Large intestine (tissue), 3 donors: Measurements from ENCODE around the gene ZNF814. TPM values are rescaled to one million over a fixed set of nuclear protein-coding genes. Genes with fewer than 3 reads are reported as not detected.
"Not testable (repeated sequence)": the region's sequence is repeated elsewhere in the genome, so short reads cannot be mapped to it uniquely, and the experiment has no call there.

Experiments used
- DNase-seq, 2 donors: peaks; one replicate each; pipeline versions ENCODE4 v3.0.0 to v3.0.0-alpha.2; 2013
- H3K27ac ChIP-seq: one replicate; pipeline ENCODE4 v1.5.1; 2013; ENCODE audit warnings: low read length
- H3K27me3 ChIP-seq: 2 replicates; pipeline ENCODE4 v1.6.1; 2013; ENCODE audit warnings: low read length; ENCODE audit not compliant: control insufficient read depth, insufficient read depth
- H3K36me3 ChIP-seq: 2 replicates; pipeline ENCODE4 v1.6.1; 2013; ENCODE audit warnings: low read length; ENCODE audit not compliant: control insufficient read depth, insufficient read depth
- H3K4me1 ChIP-seq: one replicate; pipeline ENCODE4 v1.6.1; 2013; ENCODE audit warnings: low read length; ENCODE audit not compliant: control insufficient read depth, insufficient read depth
- H3K4me3 ChIP-seq: one replicate; pipeline ENCODE4 v1.5.1; 2013; ENCODE audit warnings: low read length
- H3K9me3 ChIP-seq: one replicate; pipeline ENCODE4 v1.6.1; 2013; ENCODE audit warnings: mild to moderate bottlenecking, low read depth, low read length, moderate library complexity; ENCODE audit not compliant: control insufficient read depth
- WGBS: methylation state at CpG from one replicate; pipeline ENCODE4 v1.1.5; 2013; ENCODE audit warnings: low lambda C conversion rate; ENCODE audit not compliant: insufficient coverage; 5-methylcytosine and 5-hydroxymethylcytosine counted together
- polyA plus RNA-seq: library from polyadenylated mRNA; unstranded; fragments of 120-200 nt; gene quantifications from one replicate; pipeline ENCODE4 v1.2.1, GENCODE V29; 2013

Gene ZNF814
- polyA plus RNA-seq, 1 donor, result 54.3 TPM

- DNase-seq, H3K4me3 ChIP-seq, H3K4me1 ChIP-seq, H3K27me3 ChIP-seq, H3K27ac ChIP-seq: not testable (repeated sequence)
- Histone ChIP-seq H3K9me3 (peaks cover 70% of the 10 kb centered on the region), H3K36me3 (peaks cover 50% of the 10 kb centered on the region)
- no CpG with 5 or more reads among the region's 6 CpGs for WGBS
These were observed 19.2 kb downstream of the ZNF814 start for GRCh38 chr19:57869655-57870054.

- DNase-seq, result no peak
- no peaks in the 10 kb centered on the region for H3K4me1 ChIP-seq
- no peaks in the 10 kb centered on the region for H3K27me3 ChIP-seq
- H3K4me3 ChIP-seq, result no peak overlapping the region
- peaks cover 61% of the 10 kb centered on the region for H3K9me3 ChIP-seq
- H3K27ac ChIP-seq, result no peak overlapping the region
- 80% methylated on average over 1 of the region's 7 CpGs for WGBS
- H3K36me3 ChIP-seq, result peaks cover 47% of the 10 kb centered on the region
These were observed 20.9 kb downstream of the ZNF814 start for GRCh38 chr19:57867868-57868492.

- peaks cover 77% of the 10 kb centered on the region for H3K36me3 ChIP-seq
- not testable (repeated sequence) for H3K4me1 ChIP-seq, H3K27me3 ChIP-seq, H3K27ac ChIP-seq, DNase-seq, H3K4me3 ChIP-seq
- peaks cover 34% of the 10 kb centered on the region for H3K9me3 ChIP-seq
- no CpG with 5 or more reads among the region's 3 CpGs for WGBS
These were observed 26.5 kb downstream of the ZNF814 start for GRCh38 chr19:57862351-57862750.

- not testable (repeated sequence) for H3K4me3 ChIP-seq, DNase-seq, H3K27me3 ChIP-seq, H3K27ac ChIP-seq
- Histone ChIP-seq H3K4me1 (peaks cover 11% of the 10 kb centered on the region), H3K9me3 (peaks cover 22% of the 10 kb centered on the region), H3K36me3 (peaks cover 49% of the 10 kb centered on the region)
- no CpG with 5 or more reads among the region's 2 CpGs for WGBS
These were observed 34.7 kb downstream of the ZNF814 start for GRCh38 chr19:57854117-57854516.

GRCh38 chr19:57851812-57852603, 36.8 kb downstream of the ZNF814 start:
- Histone ChIP-seq H3K27ac (peak overlapping the region; percentile 87), H3K36me3 (peaks cover 36% of the 10 kb centered on the region), H3K9me3 (peaks cover 16% of the 10 kb centered on the region), H3K4me1 (peaks cover 11% of the 10 kb centered on the region)
- WGBS, result no CpG with 5 or more reads among the region's 6 CpGs
- not testable (repeated sequence) for H3K27me3 ChIP-seq, H3K4me3 ChIP-seq
- DNase-seq, result peak; percentile 55 to 78

GRCh38 chr19:57850553-57851017, 38.3 kb downstream of the ZNF814 start:
- peaks cover 16% of the 10 kb centered on the region for H3K9me3 ChIP-seq

GRCh38 chr19:57849666-57850473, 39.0 kb downstream of the ZNF814 start, which contains the start of gene ZNF587:
Gene ZNF587, plus strand, starts transcription at chr19:57849859. Its CDS starts 180 bp downstream, at chr19:57850039.
- no CpG with 5 or more reads among the region's 42 CpGs for WGBS
- H3K27me3 ChIP-seq, result not testable (repeated sequence)

More at GRCh38 chr19:57850553-57851017, 38.3 kb downstream of the ZNF814 start:
- no CpG with 5 or more reads among the region's 11 CpGs for WGBS
- H3K27me3 ChIP-seq, result no peaks in the 10 kb centered on the region
- H3K4me3 ChIP-seq, result peak overlapping the region; percentile 86
- DNase-seq, result peak; percentile 89 to 96
- peak overlapping the region; percentile 87 for H3K27ac ChIP-seq
- peaks cover 31% of the 10 kb centered on the region for H3K36me3 ChIP-seq
- H3K4me1 ChIP-seq, result peaks cover 11% of the 10 kb centered on the region

GRCh38 chr19:57849162-57849665, 39.6 kb downstream of the ZNF814 start:
- Histone ChIP-seq H3K27ac (peak overlapping the region; percentile 87), H3K4me1 (peaks cover 11% of the 10 kb centered on the region), H3K36me3 (peaks cover 24% of the 10 kb centered on the region), H3K4me3 (peak overlapping the region; percentile 86)
- no CpG with 5 or more reads among the region's 2 CpGs for WGBS
- H3K27me3 ChIP-seq, H3K9me3 ChIP-seq, DNase-seq: not testable (repeated sequence)

More at GRCh38 chr19:57849666-57850473, 39.0 kb downstream of the ZNF814 start, which contains the start of gene ZNF587:
- Histone ChIP-seq H3K4me3 (peak within 1 kb of the TSS; percentile 86), H3K36me3 (peaks cover 25% of the 10 kb centered on the region), H3K4me1 (peaks cover 11% of the 10 kb centered on the region), H3K27ac (peak within 1 kb of the TSS; percentile 87)
- not testable (repeated sequence) for H3K9me3 ChIP-seq
- DNase-seq, result peak; percentile 80 to 88

- no CpG with 5 or more reads among the region's 3 CpGs for WGBS
- peaks cover 22% of the 10 kb centered on the region for H3K36me3 ChIP-seq
These were observed 41.7 kb downstream of the ZNF814 start for GRCh38 chr19:57847164-57847563.

More at GRCh38 chr19:57847164-57847563, 41.7 kb downstream of the ZNF814 start:
- H3K4me1 ChIP-seq, result peaks cover 11% of the 10 kb centered on the region
- not testable (repeated sequence) for H3K27me3 ChIP-seq, H3K27ac ChIP-seq, H3K4me3 ChIP-seq, DNase-seq, H3K9me3 ChIP-seq
